GM21786 (cell line): ENCODE results near the gene EOLA1.

Experiments used
- ATAC-seq: cut with Tn5 transposase; IDR thresholded peaks from one replicate; pipeline ENCODE4 v1.9.1; 2021; ENCODE audit not compliant: unreplicated experiment

Gene EOLA1

GRCh38 chrX:149540621-149541520, at the start of gene EOLA1:
Gene EOLA1 (plus strand): TSS chrX:149541012. CDS start chrX:149545631, 4,619 bp downstream.
- peak; percentile 80 for ATAC-seq

- ATAC-seq, result no peak
These were observed 49.0 kb upstream of the EOLA1 start for GRCh38 chrX:149491812-149492211.

GRCh38 chrX:149493567-149494562, 46.9 kb upstream of the EOLA1 start:
- ATAC-seq, result no peak

- ATAC-seq, result no peak
These were observed 45.8 kb upstream of the EOLA1 start for GRCh38 chrX:149494844-149495565.

GRCh38 chrX:149495573-149496071, 45.2 kb upstream of the EOLA1 start:
- ATAC-seq, result no peak

- no peak for ATAC-seq
These were observed 43.8 kb upstream of the EOLA1 start for GRCh38 chrX:149497054-149497453.

GRCh38 chrX:149497626-149498025, 43.2 kb upstream of the EOLA1 start:
- no peak for ATAC-seq

GRCh38 chrX:149498767-149499166, 42.0 kb upstream of the EOLA1 start:
- ATAC-seq, result no peak

- ATAC-seq, result no peak
These were observed 41.0 kb upstream of the EOLA1 start for GRCh38 chrX:149499766-149500165.

GRCh38 chrX:149502923-149503322, 37.9 kb upstream of the EOLA1 start:
- peak; percentile 16 for ATAC-seq

- peak; percentile 59 for ATAC-seq
These were observed 37.4 kb upstream of the EOLA1 start for GRCh38 chrX:149503446-149503845.

- ATAC-seq, result peak; percentile 46
These were observed 36.4 kb upstream of the EOLA1 start for GRCh38 chrX:149504226-149504914.

GRCh38 chrX:149504915-149505651, 35.7 kb upstream of the EOLA1 start, which contains the start of gene IDS:
Gene IDS (minus strand): TSS chrX:149505306. CDS start chrX:149505137, 169 bp downstream.
- peak; percentile 67 for ATAC-seq

GRCh38 chrX:149505671-149506070, 35.1 kb upstream of the EOLA1 start:
- no peak for ATAC-seq

GRCh38 chrX:149506349-149506748, 34.5 kb upstream of the EOLA1 start:
- ATAC-seq, result no peak

GRCh38 chrX:149508467-149508866, 32.3 kb upstream of the EOLA1 start:
- no peak for ATAC-seq

GRCh38 chrX:149510386-149510785, 30.4 kb upstream of the EOLA1 start:
- ATAC-seq, result no peak

GRCh38 chrX:149511081-149511480, 29.7 kb upstream of the EOLA1 start:
- no peak for ATAC-seq

- peak; percentile 75 for ATAC-seq
These were observed 28.5 kb upstream of the EOLA1 start for GRCh38 chrX:149512225-149512885.
